Tibial artery (tissue), 4 donors: ENCODE measurements around the gene PXK.
"Not testable (repeated sequence)": the region's sequence is repeated elsewhere in the genome, so short reads cannot be mapped to it uniquely, and the experiment has no call there.

Experiments
- DNase-seq, 2 donors: peaks; one replicate each; pipeline ENCODE4 v3.0.0-alpha.2; 2019
- H3K27ac ChIP-seq, 2 donors: fragments of 200-600 bp; sonication (generic) in 1 of 2; 1 replicate in 1 of 2; 2 replicates in 1 of 2; pipeline ENCODE4 v1.5.1; 2018 to 2019; ENCODE audit warnings: mild to moderate bottlenecking in 1 of 2
- H3K27me3 ChIP-seq, 2 donors: fragments of 200-600 bp; sonication (generic) in 1 of 2; one replicate each; pipeline versions ENCODE4 v1.5.1 to v1.6.0; 2016 to 2019
- H3K36me3 ChIP-seq, 3 donors: fragments of 200-600 bp; sonication (generic) in 2 of 3; one replicate each; pipeline ENCODE4 v1.5.1; 2016 to 2019; ENCODE audit warnings: mild to moderate bottlenecking in 2 of 3
- H3K4me1 ChIP-seq, 4 donors: fragments of 200-600 bp; sonication (generic) in 2 of 4; 1 replicate in 3 of 4; 2 replicates in 1 of 4; pipeline ENCODE4 v1.5.1; 2016 to 2019
- H3K4me3 ChIP-seq, 2 donors: fragments of 200-600 bp; sonication (generic) in 1 of 2; 1 replicate in 1 of 2; 2 replicates in 1 of 2; pipeline ENCODE4 v1.5.1; 2018 to 2019; ENCODE audit warnings: mild to moderate bottlenecking in 2 of 2
- H3K9me3 ChIP-seq, 3 donors: fragments of 200-600 bp; sonication (generic) in 1 of 3; one replicate each; pipeline ENCODE4 v1.5.1; 2016 to 2019
- intact Hi-C: fragments of 100-400 bp; cut with DNase I; formaldehyde crosslinking; loops from one replicate; pipeline ENCODE4 v1.15.0; 2023; ENCODE audit warnings: low total_unique reads
- TF ChIP-seq, protein P1 (sequence below), 2 experiments: fragments of 200-600 bp in 1 of 2; fragments of 450-650 bp in 1 of 2; IDR thresholded peaks; one replicate each; pipeline ENCODE4 v1.5.1; 2017 to 2019; ENCODE audit warnings: antibody characterized with exemption in 2 of 2, mild to moderate bottlenecking in 1 of 2, moderate library complexity in 1 of 2

PXK gene

DNA sequence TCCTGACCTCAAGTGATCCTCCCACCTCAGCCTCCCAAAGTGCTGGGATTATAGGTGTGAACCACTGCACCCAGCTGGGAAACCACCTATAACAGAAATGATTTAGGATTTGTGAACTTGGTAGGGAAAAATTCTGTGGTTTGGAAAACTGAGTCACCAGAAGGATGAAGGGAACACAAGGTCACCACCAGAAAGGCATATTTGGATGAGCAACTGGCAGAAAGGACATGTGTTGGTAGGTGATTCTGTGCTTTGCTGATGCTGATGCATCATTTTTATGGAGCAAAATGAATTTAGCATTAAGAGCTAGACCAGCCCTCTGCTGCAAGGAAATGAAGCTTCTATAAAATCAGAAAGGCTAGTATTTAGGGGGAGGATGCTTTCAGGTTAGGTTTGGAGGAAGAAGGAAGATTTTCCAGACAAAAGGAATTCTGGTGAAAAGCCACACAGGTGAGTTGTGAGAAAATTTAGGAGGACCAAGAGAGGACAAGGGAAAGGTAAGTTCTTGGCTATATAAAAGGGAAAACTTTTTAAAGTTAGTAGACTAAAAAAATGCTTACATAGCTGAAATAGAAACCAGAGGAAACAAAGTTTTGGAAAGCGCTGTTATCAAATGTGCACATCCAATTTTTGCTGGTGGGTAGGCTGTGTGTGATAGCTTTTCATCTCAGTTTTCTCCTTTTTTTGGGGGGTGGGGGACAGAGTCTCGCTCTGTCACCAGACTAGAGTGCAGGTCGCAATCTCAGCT is 3.6 kb downstream of the PXK start:
- Histone ChIP-seq H3K27ac (no peak overlapping the region), H3K27me3 (no peaks in the 10 kb centered on the region), H3K4me1 (peaks cover 0 to 39% (median 15%) of the 10 kb centered on the region in 4 donors), H3K36me3 (peaks cover 0 to 4% (median 0%) of the 10 kb centered on the region in 3 donors), H3K4me3 (no peak overlapping the region), H3K9me3 (no peaks in the 10 kb centered on the region)
- intact Hi-C loops = no loop called here
- no peak for DNase-seq
- TF ChIP-seq, protein P1, sequence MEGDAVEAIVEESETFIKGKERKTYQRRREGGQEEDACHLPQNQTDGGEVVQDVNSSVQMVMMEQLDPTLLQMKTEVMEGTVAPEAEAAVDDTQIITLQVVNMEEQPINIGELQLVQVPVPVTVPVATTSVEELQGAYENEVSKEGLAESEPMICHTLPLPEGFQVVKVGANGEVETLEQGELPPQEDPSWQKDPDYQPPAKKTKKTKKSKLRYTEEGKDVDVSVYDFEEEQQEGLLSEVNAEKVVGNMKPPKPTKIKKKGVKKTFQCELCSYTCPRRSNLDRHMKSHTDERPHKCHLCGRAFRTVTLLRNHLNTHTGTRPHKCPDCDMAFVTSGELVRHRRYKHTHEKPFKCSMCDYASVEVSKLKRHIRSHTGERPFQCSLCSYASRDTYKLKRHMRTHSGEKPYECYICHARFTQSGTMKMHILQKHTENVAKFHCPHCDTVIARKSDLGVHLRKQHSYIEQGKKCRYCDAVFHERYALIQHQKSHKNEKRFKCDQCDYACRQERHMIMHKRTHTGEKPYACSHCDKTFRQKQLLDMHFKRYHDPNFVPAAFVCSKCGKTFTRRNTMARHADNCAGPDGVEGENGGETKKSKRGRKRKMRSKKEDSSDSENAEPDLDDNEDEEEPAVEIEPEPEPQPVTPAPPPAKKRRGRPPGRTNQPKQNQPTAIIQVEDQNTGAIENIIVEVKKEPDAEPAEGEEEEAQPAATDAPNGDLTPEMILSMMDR (IDR thresholded peaks at IDR 0.05) = no peak

DNA sequence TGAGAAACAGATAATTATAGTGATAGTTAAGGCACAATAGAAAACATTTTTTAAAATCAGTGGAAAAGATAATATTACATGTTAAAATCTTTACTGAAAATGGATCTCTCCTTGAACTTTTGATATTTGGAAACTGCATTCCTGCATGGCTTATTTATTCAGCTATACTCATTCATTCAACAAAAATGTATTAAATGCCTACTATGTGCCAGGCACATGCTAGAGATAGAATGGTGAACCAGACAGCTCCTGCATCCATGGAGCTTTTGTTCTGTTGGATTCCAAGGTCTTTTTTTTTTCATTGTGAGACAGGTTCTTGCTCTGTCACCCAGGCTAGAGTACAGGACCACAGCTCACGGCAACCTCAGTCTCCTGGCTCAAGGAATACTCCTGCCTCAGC is 4.5 kb downstream of the PXK start:
- Histone ChIP-seq H3K4me3 (no peak overlapping the region), H3K9me3 (no peaks in the 10 kb centered on the region), H3K27me3 (no peaks in the 10 kb centered on the region), H3K27ac (no peak overlapping the region), H3K4me1 (peaks cover 0 to 37% (median 10%) of the 10 kb centered on the region in 4 donors), H3K36me3 (peaks cover 0 to 5% (median 0%) of the 10 kb centered on the region in 3 donors)
- TF ChIP-seq, protein P1 (IDR thresholded peaks at IDR 0.05) = no peak
- intact Hi-C loops = no loop called here
- no peak for DNase-seq

DNA sequence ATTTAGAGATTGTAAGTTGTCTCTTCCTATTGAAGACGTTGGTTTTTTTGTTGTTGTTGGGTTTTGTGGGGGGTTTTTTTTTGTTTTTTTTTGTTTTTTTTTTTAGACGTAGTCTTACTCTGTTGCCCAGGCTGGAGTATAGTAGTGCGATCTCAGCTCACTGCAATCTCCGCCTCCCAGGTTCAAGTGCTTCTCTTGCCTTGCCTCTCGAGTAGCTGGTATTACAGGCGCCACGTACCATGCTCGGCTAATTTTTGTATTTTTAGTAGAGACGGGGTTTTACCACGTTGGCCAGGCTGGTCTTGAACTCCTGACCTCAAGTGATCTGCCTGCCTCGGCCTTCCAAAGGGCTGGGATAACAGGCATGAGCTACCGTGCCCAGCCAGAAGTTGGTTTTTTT is 6.5 kb downstream of the PXK start:
- H3K4me3 ChIP-seq, DNase-seq, H3K27me3 ChIP-seq, intact Hi-C loops, H3K27ac ChIP-seq, H3K9me3 ChIP-seq: not testable (repeated sequence)
- Histone ChIP-seq H3K4me1 (peaks cover 0 to 26% (median 5%) of the 10 kb centered on the region in 4 donors), H3K36me3 (peaks cover 0 to 15% (median 0%) of the 10 kb centered on the region in 3 donors)

DNA sequence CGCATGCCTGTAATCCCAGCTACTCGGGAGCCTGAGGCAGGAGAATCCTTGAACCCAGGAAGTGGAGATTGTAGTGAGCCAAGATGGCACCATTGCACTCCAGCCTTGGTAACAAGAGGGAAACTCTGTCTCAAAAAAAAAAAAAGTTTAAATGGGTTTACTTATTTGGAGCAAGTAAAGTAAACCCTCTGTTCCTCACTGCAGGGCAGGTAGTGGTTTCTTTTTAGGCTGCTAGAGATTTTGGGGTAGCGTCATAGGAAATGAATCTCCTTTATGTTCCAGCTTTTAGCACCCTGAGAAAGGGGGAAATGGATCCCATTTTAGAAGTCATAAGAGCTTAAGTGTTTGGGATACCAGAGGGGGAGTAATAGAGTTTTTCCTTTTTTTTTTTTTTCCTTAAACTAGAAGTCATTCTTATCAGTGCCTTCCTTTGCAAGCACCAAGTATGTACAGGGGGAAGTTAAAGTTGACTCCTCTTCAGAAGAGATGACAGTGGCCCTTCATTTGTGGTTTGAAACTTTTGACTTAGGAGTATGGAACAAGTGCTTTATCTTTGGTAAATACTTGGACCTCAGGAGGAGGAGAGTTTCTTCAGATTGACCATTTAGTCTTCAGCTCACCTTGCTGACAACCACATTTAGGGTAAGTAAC is 8.0 kb downstream of the PXK start:
- no peak for DNase-seq
- no peaks in the 10 kb centered on the region for H3K27me3 ChIP-seq
- H3K27ac ChIP-seq = no peak overlapping the region
- intact Hi-C loops = no loop called here
- no peak overlapping the region for H3K4me3 ChIP-seq
- TF ChIP-seq, protein P1 (IDR thresholded peaks at IDR 0.05) = no peak
- H3K9me3 ChIP-seq = no peaks in the 10 kb centered on the region
- peaks cover 0 to 15% (median 0%) of the 10 kb centered on the region in 3 donors for H3K36me3 ChIP-seq
- H3K4me1 ChIP-seq = peaks cover 0 to 10% (median 0%) of the 10 kb centered on the region in 4 donors

DNA sequence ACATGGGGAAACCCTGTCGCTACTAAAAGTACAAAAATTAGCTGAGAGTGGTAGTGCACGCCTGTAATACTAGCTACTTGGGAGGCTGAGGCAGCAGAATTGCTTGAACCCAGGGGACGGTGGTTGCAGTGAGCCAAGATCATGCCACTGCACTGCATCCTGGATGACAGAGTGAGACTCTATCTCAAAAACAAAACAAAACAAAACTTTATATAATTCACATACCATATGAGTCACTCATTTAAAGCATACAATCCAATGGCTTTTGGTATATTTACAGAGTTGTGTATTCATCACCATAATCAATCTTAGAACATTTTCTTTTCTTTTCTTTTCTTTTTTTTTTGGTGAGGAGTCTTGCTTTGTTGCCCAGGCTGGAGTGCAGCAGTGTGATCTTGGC is 8.7 kb downstream of the PXK start:
- Histone ChIP-seq H3K27ac (no peak overlapping the region), H3K4me1 (peaks cover 0 to 5% (median 0%) of the 10 kb centered on the region in 4 donors), H3K27me3 (no peaks in the 10 kb centered on the region), H3K9me3 (no peaks in the 10 kb centered on the region), H3K4me3 (no peak overlapping the region), H3K36me3 (peaks cover 0 to 15% (median 0%) of the 10 kb centered on the region in 3 donors)
- intact Hi-C loops = no loop called here
- TF ChIP-seq, protein P1 (IDR thresholded peaks at IDR 0.05) = no peak
- no peak for DNase-seq

DNA sequence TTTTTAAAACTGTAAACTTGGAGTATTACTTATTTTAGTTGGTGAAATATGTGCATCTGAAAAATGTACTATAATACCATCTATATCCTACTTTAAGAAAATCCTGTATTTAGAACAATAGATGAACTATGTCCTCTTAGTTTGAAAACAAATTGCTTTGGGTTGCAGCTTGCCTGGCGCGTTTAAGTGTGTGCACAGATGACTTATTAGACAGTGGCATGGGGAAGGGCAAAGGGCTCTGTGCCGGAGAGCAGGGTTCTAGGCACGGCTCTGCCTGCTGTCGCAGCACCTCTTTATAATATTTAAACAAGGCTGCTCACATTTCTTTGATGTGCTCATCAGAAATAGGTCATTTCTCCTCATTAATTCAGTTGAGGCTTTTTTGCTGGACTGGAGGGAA is 10.0 kb downstream of the PXK start:
- intact Hi-C loops = no loop called here
- Histone ChIP-seq H3K27me3 (no peaks in the 10 kb centered on the region), H3K27ac (no peak overlapping the region), H3K4me1 (no peaks in the 10 kb centered on the region), H3K4me3 (no peak overlapping the region), H3K9me3 (no peaks in the 10 kb centered on the region), H3K36me3 (peaks cover 0 to 15% (median 0%) of the 10 kb centered on the region in 3 donors)
- DNase-seq = no peak
- TF ChIP-seq, protein P1 (IDR thresholded peaks at IDR 0.05) = no peak
